A549 (cell line): ENCODE measurements around the gene RPL28. TPM values are rescaled to one million over a fixed set of nuclear protein-coding genes. Genes with fewer than 3 reads are reported as not detected.

Source experiments
- ATAC-seq, 2 experiments: fragments of 200-7000 bp in 1 of 2; fragments of >200 bp in 1 of 2; cut with Nextera tagmentation in 1 of 2; cut with Tn5 transposase in 1 of 2; 3 replicates each; pipeline versions ENCODE4 v1.8.0 to v1.9.1; 2018 to 2020; ENCODE audit warnings: mild to moderate bottlenecking in 1 of 2, moderate library complexity in 1 of 2
- CTCF ChIA-PET: fragments of 300-600 bp; sonication (Branson Sonifier 250); formaldehyde crosslinking; extraction: SDS; loops from one replicate; lab custom pipeline; 2021; ENCODE audit warnings: antibody characterized with exemption, inconsistent platforms; lab: Yijun Ruan, JAX
- POLR2A ChIA-PET: fragments of 350-600 bp; formaldehyde crosslinking; extraction: SDS; loops from one replicate; lab custom pipeline; 2021; ENCODE audit warnings: antibody characterized with exemption, inconsistent platforms; lab: Yijun Ruan, JAX
- DNase-seq, 2 experiments: peaks; one replicate each; pipeline versions ENCODE4 v3.0.0 to v3.0.0-alpha.2; 2011 to 2016; ENCODE audit warnings: low read depth in 1 of 2, low spot score in 1 of 2
- FAIRE-seq: peaks from 2 replicates; lab custom pipeline; 2011; peaks lifted over from hg19 to GRCh38; lab: Jason Lieb, UNC
- H3K27ac ChIP-seq, 2 experiments: fragments of >200 bp; sonication (Bioruptor Twin); formaldehyde crosslinking; 3 replicates each; pipeline ENCODE4 v1.5.1; 2016 to 2017
- H3K4me1 ChIP-seq: fragments of >200 bp; sonication (Bioruptor Twin); formaldehyde crosslinking; 3 replicates; pipeline ENCODE4 v1.6.1; 2016
- H3K4me2 ChIP-seq: fragments of >200 bp; sonication (Bioruptor Twin); formaldehyde crosslinking; 3 replicates; pipeline ENCODE4 v1.6.1; 2016
- H3K4me3 ChIP-seq: fragments of >200 bp; sonication (Bioruptor Twin); formaldehyde crosslinking; 3 replicates; pipeline ENCODE4 v1.5.1; 2016
- H3K9me3 ChIP-seq: fragments of >200 bp; sonication (Bioruptor Twin); formaldehyde crosslinking; 3 replicates; pipeline ENCODE4 v1.6.1; 2016
- E2F6 ChIP-seq: IDR thresholded peaks from 2 replicates; pipeline ENCODE4 v1.6.1; 2012; ENCODE audit warnings: low read depth, borderline replicate concordance
- EHMT2 ChIP-seq: fragments of 200-600 bp; sonication (generic); IDR thresholded peaks from 2 replicates; pipeline ENCODE4 v1.6.1; 2016; ENCODE audit warnings: antibody characterized with exemption, low read depth, mild to moderate bottlenecking, moderate library complexity
- FOXS1 ChIP-seq: fragments of 250-450 bp; sonication (Bioruptor Pico); IDR thresholded peaks from 2 replicates; pipeline ENCODE4 v1.5.0; 2020; ENCODE audit warnings: mild to moderate bottlenecking, moderate library complexity
- HOXA7 ChIP-seq: fragments of 250-450 bp; sonication (Bioruptor Pico); IDR thresholded peaks from 2 replicates; pipeline ENCODE4 v1.5.0; 2020; ENCODE audit warnings: mild to moderate bottlenecking, moderate library complexity
- HOXB13 ChIP-seq: fragments of 250-450 bp; sonication (Bioruptor Pico); IDR thresholded peaks from 2 replicates; pipeline ENCODE4 v1.5.0; 2020; ENCODE audit warnings: low read depth, mild to moderate bottlenecking, moderate library complexity
- HOXB5 ChIP-seq: fragments of 250-450 bp; sonication (Bioruptor Pico); IDR thresholded peaks from 2 replicates; pipeline ENCODE4 v1.5.0; 2020; ENCODE audit warnings: mild to moderate bottlenecking, moderate library complexity
- KDM1A ChIP-seq: fragments of 200-600 bp; sonication (generic); IDR thresholded peaks from 2 replicates; pipeline ENCODE4 v1.6.1; 2016; ENCODE audit warnings: low read depth, mild to moderate bottlenecking
- MAZ ChIP-seq: fragments of 150-350 bp; IDR thresholded peaks from 2 replicates; pipeline ENCODE4 v1.6.1; 2014; ENCODE audit warnings: antibody characterized with exemption, low read depth, low read length, borderline replicate concordance
- RAD21 ChIP-seq, 2 experiments: fragments of >200 bp in 1 of 2; sonication (Bioruptor Twin) in 1 of 2; formaldehyde crosslinking in 1 of 2; IDR thresholded peaks in 1 of 2; conservative IDR thresholded peaks in 1 of 2; 2 replicates in 1 of 2; 3 replicates in 1 of 2; pipeline ENCODE4 v1.6.1; 2012 to 2018; ENCODE audit warnings: inconsistent platforms in 1 of 2
- RARB ChIP-seq: fragments of 250-450 bp; sonication (Bioruptor Pico); IDR thresholded peaks from 2 replicates; pipeline ENCODE4 v1.8.0; 2021; ENCODE audit warnings: mild to moderate bottlenecking, moderate library complexity
- RFX5 ChIP-seq: fragments of 450-650 bp; IDR thresholded peaks from 2 replicates; pipeline ENCODE4 v1.7.1; 2014; ENCODE audit warnings: antibody characterized with exemption, mild to moderate bottlenecking, moderate library complexity
- RNF2 ChIP-seq: fragments of 200-600 bp; sonication (generic); IDR thresholded peaks from 2 replicates; pipeline ENCODE4 v1.6.1; 2016; ENCODE audit warnings: low read depth, mild to moderate bottlenecking, antibody characterized with exemption, moderate library complexity, borderline replicate concordance
- TFCP2L1 ChIP-seq: fragments of 250-450 bp; sonication (Bioruptor Pico); IDR thresholded peaks from 2 replicates; pipeline ENCODE4 v1.5.0; 2021; ENCODE audit warnings: mild to moderate bottlenecking
- ZC3H11A ChIP-seq: fragments of 450-650 bp; IDR thresholded peaks from 2 replicates; pipeline ENCODE4 v1.6.1; 2014; ENCODE audit warnings: antibody characterized with exemption, mild to moderate bottlenecking
- ZFP36 ChIP-seq: fragments of 450-650 bp; IDR thresholded peaks from 2 replicates; pipeline ENCODE4 v1.6.1; 2014; ENCODE audit warnings: borderline replicate concordance; ENCODE audit not compliant: partially characterized antibody
- WGBS: methylation state at CpG from one replicate; pipeline ENCODE4 v1.1.6; 2017; ENCODE audit errors: missing lambda C conversion rate; 5-methylcytosine and 5-hydroxymethylcytosine counted together
- polyA plus RNA-seq, 4 experiments: library from polyadenylated mRNA; depleted of rRNA in 3 of 4; stranded (reverse); fragments of >200 nt; fragmentation: RNase III in 1 of 4; extraction: RNeasy Plus Mini Kit Qiagen cat#74134 plus additional on column Dnase treatment in 1 of 4; gene quantifications; 2 replicates in 3 of 4; 3 replicates in 1 of 4; pipeline ENCODE4 v1.2.3, GENCODE V29; 2011 to 2017
- TF ChIP-seq, protein P1 (sequence below): IDR thresholded peaks from 2 replicates; pipeline ENCODE4 v1.6.1; 2012
- TF ChIP-seq, protein P2 (sequence below): IDR thresholded peaks from 2 replicates; pipeline ENCODE4 v1.6.1; 2012

The RPL28 gene
- polyA plus RNA-seq, 2 of the 4 experiments (the other 2 are of a cell fraction), result 329 to 2,037 TPM

- ATAC-seq, result peak; percentile 75 to 91
- ChIA-PET POLR2A (interaction anchor here (2.0 kb wide), 1 partner anchor 15 kb away, joined by 10 read pairs; the partner anchor contains the start of gene KMT5C), CTCF (interaction anchor here (1.1 to 3.2 kb wide), 4 partner anchors 15 to 62 kb away, joined by 3 to 18 read pairs (median 6); partner anchors contain the start of gene KMT5C)
- Histone ChIP-seq H3K4me2 (peak overlapping the region; percentile 82), H3K27ac (peak overlapping the region; percentile 62 to 84), H3K4me1 (peaks cover 12% of the 10 kb centered on the region), H3K4me3 (peak overlapping the region; percentile 50), H3K9me3 (no peaks in the 10 kb centered on the region)
- whole genome bisulfite sequencing, result 6% methylated on average over 42 of the region's 72 CpGs
- TF ChIP-seq RAD21 (conservative IDR thresholded peaks at IDR 0.05 in 1 of 2, IDR thresholded peaks at IDR 0.05 in 1 of 2) (no peak), E2F6 (0 out of 2 replicates have a peak, but pooled peaks have one; percentile 42), EHMT2 (no peak), MAZ (0 out of 2 replicates have a peak, but pooled peaks have one; percentile 8), ZFP36 (no peak), RNF2 (peak; percentile 72; the same call in 1 of the 2 replicates)
- TF ChIP-seq, protein P1, sequence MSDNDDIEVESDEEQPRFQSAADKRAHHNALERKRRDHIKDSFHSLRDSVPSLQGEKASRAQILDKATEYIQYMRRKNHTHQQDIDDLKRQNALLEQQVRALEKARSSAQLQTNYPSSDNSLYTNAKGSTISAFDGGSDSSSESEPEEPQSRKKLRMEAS, result peak; percentile 57
- FAIRE-seq, result no peak
- DNase-seq, result peak; percentile 75 to 90
Observed at GRCh38 chr19:55353803-55354697, 31.7 kb upstream of the RPL28 start.

DNA sequence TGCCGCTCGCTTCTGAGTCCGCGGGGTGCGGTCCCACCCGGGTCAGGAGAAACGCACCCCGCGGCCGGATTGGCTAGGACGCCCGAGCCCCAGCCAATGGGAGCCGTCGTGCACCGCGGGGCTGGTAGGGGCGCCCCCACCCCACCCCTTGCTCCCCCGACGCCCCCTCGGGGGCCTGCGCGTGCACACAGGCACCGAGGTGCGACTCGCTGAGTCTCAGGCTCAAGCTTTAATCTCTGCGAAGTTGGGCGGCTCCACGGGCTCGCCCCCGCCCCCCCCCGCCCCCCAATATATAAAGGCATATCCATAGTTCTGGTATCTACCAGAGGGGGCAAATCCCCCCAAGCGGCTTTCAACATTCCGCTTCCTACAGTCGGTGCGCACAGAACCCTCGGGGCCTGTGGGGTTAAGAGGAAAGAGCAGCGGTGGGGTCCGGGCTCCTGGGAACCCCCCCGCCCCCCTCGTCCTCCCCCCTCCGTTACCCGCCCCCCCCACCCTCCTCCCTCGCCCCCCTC, 31.0 kb upstream of the RPL28 start, which contains the start of gene COX6B2:
Gene COX6B2, minus strand, starts transcription at position 22 of the 515 bp plus-strand sequence. CDS start 198 bp downstream, outside the sequence.
- CTCF ChIA-PET, result interaction anchor here (1.1 to 14.8 kb wide), 5 partner anchors 16 to 151 kb away, joined by 3 to 105 read pairs (median 5); partner anchors contain the start of gene KMT5C

DNA sequence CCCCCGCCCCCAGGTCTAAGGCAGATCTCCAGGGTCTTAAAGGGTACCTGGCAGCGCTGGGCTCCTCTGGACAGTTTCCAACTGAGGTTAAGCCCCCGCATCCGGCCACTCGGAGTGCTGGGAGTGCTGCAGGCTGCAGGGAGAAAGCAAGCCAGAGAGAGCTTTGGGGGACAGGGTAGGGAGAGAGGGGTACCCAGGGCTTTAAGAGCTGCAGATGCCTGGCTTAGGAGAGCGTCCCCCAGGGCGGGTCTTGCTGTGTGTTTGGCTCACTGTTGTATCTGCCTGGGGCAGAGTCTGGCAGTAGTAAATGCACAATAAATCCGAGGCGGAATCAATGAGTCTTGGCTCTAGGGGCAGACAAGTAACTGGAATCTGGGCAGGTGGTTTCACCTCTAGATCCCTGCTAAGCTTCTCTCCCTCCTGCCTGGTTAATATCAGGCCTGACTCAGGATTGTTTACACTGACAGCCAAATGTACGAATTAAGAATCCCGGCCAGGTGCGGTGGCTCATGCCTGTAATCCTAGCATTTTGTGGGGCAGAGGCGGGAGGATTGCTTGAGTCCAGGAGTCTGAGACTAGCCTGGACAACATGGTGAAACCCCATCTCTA, 30.4 kb upstream of the RPL28 start:
- ChIA-PET CTCF (interaction anchor here (0.9 to 14.8 kb wide), 9 partner anchors 11 to 209 kb away, joined by 3 to 105 read pairs (median 4); partner anchors contain the start of gene KMT5C), POLR2A (interaction anchor here (1.3 kb wide), 1 partner anchor 16 kb away, joined by 3 read pairs; the partner anchor contains the start of gene KMT5C)
- FAIRE-seq (no peak), ATAC-seq (no peak), DNase-seq (no peak)
- H3K4me1 ChIP-seq, result peaks cover 12% of the 10 kb centered on the region
- TF ChIP-seq KDM1A (no peak), HOXB13 (CRISPR knock-in tag) (no peak), RARB (CRISPR knock-in tag) (no peak), ZC3H11A (no peak), EHMT2 (no peak)
- TF ChIP-seq, protein P1, result no peak
- H3K27ac ChIP-seq, result peak overlapping the region in 1 of 2 experiments; percentile 84; a peak in 3 of 6 replicates
- peak overlapping the region; percentile 82; the same call in 1 of the 3 replicates for H3K4me2 ChIP-seq
- no peak overlapping the region for H3K4me3 ChIP-seq
- H3K9me3 ChIP-seq, result no peaks in the 10 kb centered on the region
- WGBS, result 44% methylated on average over 11 of the region's 13 CpGs

More for the DNA sequence above, 31.0 kb upstream of the RPL28 start, which contains the start of gene COX6B2:
- H3K9me3 ChIP-seq, result no peaks in the 10 kb centered on the region
- DNase-seq (no peak), FAIRE-seq (no peak), ATAC-seq (no peak; a peak in 1 of 6 replicates)
- peak within 1 kb of the TSS; percentile 50 for H3K4me3 ChIP-seq
- POLR2A ChIA-PET, result interaction anchor here (1.3 kb wide), 1 partner anchor 15 kb away, joined by 3 read pairs; the partner anchor contains the start of gene KMT5C
- TF ChIP-seq HOXA7 (CRISPR knock-in tag), result no peak
- TF ChIP-seq FOXS1 (CRISPR knock-in tag), result no peak
- TF ChIP-seq HOXB13 (CRISPR knock-in tag), result no peak
- no peak for TF ChIP-seq HOXB5 (CRISPR knock-in tag)
- TF ChIP-seq, protein P2, sequence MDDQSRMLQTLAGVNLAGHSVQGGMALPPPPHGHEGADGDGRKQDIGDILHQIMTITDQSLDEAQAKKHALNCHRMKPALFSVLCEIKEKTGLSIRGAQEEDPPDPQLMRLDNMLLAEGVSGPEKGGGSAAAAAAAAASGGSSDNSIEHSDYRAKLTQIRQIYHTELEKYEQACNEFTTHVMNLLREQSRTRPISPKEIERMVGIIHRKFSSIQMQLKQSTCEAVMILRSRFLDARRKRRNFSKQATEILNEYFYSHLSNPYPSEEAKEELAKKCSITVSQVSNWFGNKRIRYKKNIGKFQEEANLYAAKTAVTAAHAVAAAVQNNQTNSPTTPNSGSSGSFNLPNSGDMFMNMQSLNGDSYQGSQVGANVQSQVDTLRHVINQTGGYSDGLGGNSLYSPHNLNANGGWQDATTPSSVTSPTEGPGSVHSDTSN, result no peak
- no peak for TF ChIP-seq TFCP2L1 (CRISPR knock-in tag)
- TF ChIP-seq RFX5, result no peak
- H3K27ac ChIP-seq, result peak within 1 kb of the TSS; percentile 62 to 84
- peaks cover 12% of the 10 kb centered on the region for H3K4me1 ChIP-seq
- 21% methylated on average over 16 of the region's 43 CpGs for WGBS
- H3K4me2 ChIP-seq, result peak within 1 kb of the TSS; percentile 82
